Right kidney (tissue), 1 donor: ENCODE results near the gene ANKRD63.

ENCODE experiments used
- DNase-seq: peaks from one replicate; pipeline ENCODE4 v3.0.0-alpha.2; 2016

The ANKRD63 gene

DNA sequence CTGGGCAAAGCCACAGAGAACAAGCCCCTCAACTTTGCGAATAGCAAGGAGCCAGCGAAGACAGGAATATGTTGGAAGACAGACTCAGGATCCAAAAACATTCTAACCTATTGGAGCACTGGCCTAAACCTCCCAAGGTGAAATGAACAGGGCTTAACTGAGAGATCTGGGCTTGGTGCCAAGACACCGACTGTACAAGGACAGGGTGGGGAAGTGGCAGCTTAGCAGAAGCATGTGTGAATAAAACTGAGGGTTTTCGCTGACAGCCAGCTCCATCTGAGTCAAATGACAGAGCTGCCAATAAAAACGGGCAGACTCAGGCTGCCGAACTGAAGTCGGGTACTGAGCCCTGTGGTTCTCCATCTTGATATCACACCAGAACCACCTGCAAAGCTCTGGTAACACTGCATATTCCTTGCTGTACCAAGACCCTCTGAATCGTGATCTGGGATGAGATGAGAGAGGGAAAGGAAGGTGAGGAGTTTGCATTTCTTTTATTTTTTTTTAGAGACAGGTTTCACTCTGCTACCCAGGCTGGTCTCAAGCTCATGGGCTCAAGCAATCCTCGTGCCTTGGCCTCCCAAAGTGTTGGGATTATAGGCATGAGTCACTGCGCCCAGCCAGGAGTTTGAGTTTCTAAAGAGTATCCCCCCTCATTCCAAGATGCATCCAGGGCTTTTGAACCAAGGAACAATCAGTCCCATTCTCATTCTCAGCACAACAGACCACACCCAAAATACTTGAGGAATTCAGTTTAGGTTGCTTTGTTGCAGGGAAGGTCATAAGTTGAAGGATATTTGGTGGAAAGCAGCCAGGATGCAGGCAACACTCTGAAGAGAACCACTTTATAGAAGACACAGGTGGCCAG lies 30.9 kb upstream of the ANKRD63 start:
- no peak for DNase-seq

DNA sequence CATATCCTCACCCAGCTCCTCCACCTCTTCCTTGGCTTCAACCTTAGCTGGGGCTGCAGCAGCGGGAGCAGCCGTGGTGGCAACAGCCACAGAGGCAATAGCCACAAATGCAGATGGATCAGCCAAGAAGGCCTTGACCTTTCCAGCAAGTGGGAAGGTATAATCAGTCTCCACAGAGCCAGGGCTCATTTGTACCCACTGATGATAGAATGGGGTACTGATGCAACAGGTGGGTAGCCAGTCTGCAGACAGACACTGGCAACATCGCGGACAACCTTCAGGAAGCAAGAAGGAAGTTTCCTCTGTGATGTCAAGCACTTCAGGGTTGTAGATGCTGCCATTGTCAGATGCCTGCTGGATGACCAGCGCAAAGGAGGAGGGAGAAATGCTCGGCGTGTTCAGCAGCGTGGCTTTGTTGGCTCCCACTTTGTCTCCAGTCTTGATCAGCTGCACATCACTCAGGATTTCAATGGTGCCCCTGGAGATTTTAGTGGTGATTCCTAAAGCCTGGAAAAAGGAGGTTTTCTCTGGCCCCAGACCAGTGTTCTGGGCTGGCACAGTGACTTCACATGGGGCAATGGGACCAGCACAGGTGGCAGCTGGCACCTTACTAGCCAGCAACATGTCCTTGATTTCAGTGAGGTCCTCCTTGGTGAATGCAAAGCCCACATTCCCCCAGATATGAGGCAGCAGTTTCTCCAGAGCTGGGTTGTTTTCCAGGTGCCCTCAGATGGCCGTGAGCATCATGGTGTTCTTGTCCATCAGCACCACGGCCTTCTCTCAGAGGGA lies 29.7 kb upstream of the ANKRD63 start:
- no peak for DNase-seq

- DNase-seq, result no peak
These were observed 28.1 kb upstream of the ANKRD63 start for GRCh38 chr15:40310993-40311392.

GRCh38 chr15:40310001-40310959 lies 27.4 kb upstream of the ANKRD63 start:
- DNase-seq, result peak; percentile 50

DNA sequence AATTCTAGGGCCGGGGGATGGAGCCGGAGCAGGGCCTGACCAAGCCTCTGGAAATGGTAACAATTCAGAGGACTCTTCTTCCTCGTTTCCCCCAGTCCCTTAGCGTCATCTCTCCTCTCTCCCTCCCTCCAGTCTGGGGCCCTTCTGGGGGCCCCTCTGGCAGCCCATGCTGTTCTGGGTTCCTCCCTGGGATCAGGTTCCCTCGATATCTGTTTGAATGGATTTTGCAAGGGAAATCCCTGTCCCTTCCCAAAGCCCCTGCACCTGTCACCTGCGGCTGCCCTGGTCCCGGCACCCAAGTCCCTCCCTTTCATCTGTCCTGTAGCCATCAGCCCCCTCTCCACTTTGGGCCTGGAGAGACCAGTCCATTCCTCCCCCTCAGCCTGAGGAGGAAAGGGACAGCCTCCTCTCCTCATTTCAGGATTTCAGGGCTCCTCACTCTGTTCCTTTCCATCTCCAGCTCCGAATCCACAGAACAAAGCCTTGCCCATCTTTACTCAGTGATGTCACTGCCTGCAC lies 26.5 kb upstream of the ANKRD63 start:
- no peak for DNase-seq

DNA sequence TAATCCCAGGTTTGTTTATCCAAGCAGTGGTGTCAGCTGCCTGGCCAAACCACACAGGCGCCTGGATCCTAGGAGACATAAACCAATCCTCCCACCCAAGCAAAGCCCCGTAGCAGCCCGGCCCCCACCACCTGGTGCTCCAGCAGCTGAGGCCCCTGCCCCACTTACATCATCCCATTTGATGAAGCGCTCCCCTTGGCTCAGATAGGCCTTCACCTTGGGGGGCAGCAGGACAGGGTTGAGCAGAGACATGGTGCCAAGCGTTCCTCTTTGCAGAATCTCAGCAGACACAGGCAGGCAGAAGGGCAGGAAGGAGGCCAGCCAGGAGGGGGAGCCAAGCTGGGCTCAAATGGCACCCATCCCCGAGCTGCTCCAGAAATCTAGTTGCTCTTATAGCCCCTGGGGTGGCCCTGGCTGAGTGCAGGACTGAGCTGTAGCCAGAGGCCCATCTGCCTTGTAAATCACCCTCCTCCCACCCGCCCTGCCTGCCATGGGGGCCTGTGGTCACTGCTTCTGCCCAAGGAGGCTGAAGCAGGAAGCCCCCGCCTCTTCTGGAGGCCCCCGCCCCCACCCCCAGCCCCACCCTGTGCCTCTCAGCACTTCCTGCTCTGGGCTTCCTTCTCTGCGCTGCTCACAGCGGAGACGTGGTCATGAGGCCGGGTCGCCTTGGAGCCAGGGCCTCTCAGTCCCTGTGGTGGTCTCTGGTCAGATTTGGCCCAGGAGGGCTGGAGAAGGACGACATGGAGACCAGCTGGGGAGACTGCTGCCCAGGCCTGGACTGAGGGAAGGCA lies 24.8 kb upstream of the ANKRD63 start, which contains the start of gene PLCB2:
Gene PLCB2 (minus strand): TSS at position 515 of the 791 bp plus-strand sequence. CDS start 263 bp downstream, at position 252.
- DNase-seq, result peak; percentile 36

GRCh38 chr15:40306908-40307307 lies 24.0 kb upstream of the ANKRD63 start:
- DNase-seq, result no peak

DNA sequence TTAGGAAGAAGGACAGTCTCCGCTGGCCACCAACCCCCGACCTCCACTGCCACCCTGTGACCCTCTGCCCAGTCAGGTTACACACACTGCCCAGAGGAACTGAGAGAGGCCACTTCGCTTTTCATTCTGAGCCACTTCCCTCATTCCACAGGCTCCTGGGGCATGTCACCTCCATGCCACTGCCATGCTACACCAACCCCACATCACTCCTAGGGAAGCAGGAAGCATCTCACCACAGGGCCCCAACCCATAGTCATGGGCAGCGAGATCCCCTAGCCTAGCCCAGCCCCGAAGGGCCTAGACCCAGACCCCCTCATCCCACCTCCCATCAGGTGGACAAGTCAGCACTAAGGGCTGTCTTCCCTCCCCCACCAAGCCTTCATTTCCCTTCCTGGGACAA lies 23.5 kb upstream of the ANKRD63 start:
- no peak for DNase-seq

DNA sequence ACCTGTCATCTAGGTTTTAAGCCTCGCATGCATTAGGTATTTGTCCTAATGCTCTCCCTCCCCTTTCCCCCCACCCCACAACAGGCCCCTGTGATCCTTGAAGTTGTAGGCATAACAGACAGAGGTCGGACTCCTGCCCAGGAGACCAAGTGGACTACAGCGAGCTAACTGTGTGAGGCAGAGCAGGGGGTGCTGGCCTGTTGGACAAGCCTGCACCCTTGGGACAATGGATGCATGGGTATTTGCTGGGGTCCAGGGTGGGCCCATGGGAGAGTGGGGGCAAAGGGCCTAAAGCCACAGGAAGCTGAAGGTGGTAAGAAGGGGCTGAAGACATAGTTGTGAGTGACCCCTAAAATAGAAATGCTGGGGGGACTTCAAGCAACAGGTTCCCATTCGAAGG lies 22.4 kb upstream of the ANKRD63 start:
- no peak for DNase-seq

DNA sequence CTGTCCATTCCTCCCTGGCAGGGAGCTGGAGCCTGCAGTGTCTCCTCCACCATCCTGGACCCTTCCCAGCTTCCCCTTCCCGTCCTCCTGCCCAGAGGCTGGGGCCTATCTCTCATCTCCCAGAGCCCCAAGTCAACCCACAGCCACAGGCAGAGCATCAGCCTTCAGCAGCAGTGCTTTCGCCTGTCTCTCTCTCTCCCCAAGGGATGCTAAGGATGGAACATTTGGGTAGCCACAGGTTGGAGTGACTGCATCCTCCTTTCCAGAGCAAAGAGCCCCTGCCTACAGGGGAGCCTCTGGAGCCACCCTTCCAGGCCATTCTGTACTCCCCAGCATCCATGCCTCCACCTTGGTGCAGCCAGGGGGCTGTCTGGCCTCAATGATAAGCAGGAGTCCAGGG lies 20.7 kb upstream of the ANKRD63 start:
- DNase-seq, result no peak

DNA sequence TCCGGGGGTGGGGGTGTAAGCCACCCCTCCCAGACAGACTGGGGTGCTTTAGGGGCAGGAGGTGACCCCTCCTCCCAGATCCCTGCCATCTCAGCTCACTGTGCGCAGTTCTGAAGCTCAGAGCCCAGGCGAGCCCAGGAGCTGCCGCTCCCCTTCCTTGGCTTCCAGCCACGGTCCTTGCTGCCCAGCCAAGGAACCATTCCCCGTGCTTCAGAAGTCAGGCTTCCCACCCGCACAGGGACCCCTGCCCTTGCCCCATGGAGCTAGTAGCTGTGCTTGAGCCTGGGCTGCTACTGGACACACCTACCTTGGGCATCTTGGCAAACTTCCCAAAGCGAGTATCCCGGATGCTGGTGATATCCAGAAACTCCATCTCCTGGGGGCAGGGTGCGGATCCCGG lies 20.1 kb upstream of the ANKRD63 start:
- DNase-seq, result no peak

DNA sequence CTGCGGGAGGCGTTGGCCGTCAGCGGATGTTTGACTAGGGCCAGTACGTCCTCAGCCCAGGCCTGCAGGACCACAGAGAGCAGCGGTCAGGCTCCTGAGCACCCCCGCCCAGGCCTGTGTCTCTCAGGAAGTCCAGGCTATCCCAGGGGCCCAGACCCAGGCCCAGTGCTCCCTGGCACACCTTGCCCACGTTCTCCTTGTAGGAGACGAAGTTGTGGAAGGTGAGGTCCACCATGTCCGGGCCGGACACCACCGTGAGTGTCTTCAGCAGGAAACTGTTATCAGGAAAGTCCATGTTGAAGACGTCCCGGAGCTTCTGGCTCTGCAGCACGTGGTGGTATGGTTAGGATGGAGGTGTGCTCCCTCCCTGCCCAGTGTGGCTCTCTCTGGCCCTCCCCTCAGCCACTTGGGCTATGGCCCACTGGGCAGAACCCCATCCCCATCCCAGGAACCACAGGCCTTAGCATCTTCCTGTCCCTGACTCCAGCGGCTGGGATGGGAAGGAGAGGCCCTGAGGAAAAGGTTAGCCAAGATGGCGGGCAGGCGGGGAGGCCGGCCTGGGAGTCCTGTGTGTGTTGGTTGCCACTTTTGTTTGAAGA lies 19.5 kb upstream of the ANKRD63 start:
- no peak for DNase-seq

DNA sequence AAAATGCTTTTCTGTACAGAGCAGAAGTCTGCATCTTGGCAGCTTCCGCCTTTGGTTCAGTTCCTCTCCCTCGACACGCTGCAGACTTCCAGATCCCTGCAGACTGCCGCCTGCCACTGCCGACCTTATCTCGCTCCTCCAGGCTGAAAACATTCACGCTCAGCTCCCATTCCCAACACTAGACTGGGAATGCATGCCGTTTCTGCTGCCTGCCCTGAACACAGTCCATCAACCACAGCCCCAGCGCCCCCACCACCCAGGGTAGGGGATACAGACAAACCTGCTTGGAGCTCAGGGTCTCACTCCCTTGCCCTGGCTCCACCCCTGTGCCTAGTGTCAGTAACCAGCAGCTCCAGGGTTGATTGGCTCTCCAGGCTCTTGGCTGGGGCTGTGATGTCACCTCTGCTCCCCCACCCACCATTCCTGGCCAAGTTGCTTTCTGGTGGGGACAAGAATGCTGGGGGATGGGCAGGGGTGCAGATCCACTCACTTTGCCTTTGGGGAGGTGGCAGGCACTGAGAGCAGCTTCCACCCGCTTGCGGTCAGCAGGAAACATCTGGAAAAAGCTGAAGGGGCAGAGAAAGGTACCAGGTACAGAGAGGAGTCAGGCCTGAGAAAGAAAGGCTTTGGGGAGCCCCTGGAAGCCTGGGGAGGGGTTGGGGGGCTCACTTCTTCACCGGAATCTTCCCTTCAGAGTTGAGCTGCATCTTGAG lies 18.8 kb upstream of the ANKRD63 start:
- no peak for DNase-seq

GRCh38 chr15:40300771-40301170 lies 17.9 kb upstream of the ANKRD63 start:
- no peak for DNase-seq

- no peak for DNase-seq
These were observed 17.5 kb upstream of the ANKRD63 start for GRCh38 chr15:40300367-40300766.

DNA sequence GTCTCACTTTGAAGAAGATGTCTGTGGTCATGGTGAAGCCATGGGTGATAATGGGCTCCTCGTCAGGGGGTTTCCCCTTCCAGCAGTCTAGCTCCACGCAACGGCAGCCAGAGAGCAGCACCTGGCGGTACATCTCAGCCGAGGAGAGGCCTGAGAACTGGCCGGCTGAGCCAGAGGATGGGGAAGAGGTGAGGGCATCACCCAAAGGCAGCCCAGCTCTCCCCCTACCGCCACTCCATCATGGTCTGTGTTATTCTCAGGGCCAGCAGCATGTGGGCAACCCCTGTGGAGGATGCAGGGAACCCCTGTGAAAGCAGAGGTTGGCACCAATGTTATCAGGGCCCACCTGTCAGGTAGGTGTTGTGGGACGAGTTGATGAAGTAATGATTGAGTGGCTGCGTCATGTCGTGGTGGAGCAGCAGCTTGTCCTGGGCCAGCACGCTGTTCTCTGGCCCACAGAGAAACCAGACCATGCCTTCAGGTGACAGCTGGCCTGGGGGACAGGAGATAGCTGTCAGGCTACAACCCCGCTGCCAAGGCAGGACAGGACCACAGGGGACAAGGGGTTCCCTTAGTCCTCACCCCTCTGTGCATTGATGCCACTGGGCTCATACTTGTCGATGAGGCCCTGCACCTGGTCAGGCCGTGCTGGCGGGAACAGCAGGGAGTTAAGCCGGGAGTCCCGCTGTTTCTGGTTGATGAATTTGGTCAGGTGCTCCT lies 15.5 kb upstream of the ANKRD63 start:
- no peak for DNase-seq

DNA sequence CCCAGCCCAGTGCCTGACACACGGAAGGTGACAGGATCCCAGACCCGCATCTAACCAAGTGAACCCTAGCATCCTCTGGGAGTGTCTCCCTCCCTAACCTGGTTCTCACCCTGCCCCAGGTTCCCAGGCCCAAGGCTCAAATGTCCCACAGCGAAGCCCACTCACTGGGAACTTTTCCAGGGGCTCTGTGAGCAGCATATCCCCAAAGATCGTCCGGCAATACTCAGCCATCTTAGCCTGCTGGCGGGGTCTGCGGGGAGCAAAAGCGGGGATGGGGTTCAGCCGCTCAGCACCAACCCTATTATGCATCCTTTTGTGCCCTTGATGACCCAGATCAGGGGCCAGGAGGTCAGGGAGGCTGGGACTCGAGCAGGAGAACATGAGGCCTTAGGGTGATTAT lies 14.5 kb upstream of the ANKRD63 start:
- no peak for DNase-seq

DNA sequence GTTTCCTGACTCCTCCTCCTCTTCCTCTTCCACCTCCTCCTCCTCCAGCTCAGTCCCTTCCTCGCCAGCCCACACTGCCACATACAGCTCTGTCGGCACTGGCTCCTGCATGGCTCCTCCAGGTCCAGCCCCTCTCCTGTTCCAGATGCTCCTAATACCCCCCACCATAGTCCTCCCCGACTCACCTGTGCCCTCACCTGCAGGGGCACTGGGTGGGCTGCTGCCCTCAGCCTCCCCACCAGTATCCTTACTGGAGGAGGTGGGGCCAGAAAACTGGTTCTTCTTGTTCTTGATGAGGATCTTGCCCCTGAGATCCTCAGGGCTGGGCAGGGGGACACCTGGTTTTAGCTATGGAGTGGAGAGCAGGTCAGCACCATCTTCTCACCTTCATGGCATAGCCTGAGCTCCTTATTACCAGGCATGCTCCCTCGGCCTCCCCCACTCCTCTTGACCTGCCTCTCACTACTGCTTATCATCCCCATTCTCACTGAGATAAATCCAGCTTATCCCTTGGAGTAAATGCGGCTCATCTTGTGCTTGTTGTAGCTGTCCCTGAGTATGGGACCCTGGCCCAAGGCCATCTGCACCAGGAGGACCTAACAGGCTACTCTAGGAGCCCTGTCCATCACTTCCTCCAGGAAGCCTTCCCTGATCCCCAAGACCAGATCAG lies 13.8 kb upstream of the ANKRD63 start:
- no peak for DNase-seq
